ENCODE results near the gene FAM43B.

FAM43B gene

GRCh38 chr1:20552728-20553445 lies 514 bp downstream of the FAM43B start:
- no peak for DNase-seq (ENCODE audit: low read depth)

- DNase-seq (ENCODE audit: low read depth) = no peak
These were observed 2.8 kb downstream of the FAM43B start for GRCh38 chr1:20555025-20555757.

- DNase-seq (ENCODE audit: low read depth) = no peak
These were observed 3.4 kb downstream of the FAM43B start for GRCh38 chr1:20555758-20556120.

- DNase-seq (ENCODE audit: low read depth) = no peak
These were observed 5.8 kb downstream of the FAM43B start for GRCh38 chr1:20558191-20558590.

- no peak for DNase-seq (ENCODE audit: low read depth)
These were observed 8.6 kb downstream of the FAM43B start for GRCh38 chr1:20560966-20561365.

GRCh38 chr1:20565234-20565633 lies 12.9 kb downstream of the FAM43B start:
- no peak for DNase-seq (ENCODE audit: low read depth)

GRCh38 chr1:20569523-20570098 lies 17.2 kb downstream of the FAM43B start:
- DNase-seq (ENCODE audit: low read depth) = no peak

- DNase-seq (ENCODE audit: low read depth) = no peak
These were observed 19.1 kb downstream of the FAM43B start for GRCh38 chr1:20571427-20571826.

- no peak for DNase-seq (ENCODE audit: low read depth)
These were observed 21.6 kb downstream of the FAM43B start for GRCh38 chr1:20573987-20574386.

- DNase-seq (ENCODE audit: low read depth) = peak; percentile 44
These were observed 22.5 kb downstream of the FAM43B start for GRCh38 chr1:20574686-20575540.

- DNase-seq (ENCODE audit: low read depth) = no peak
These were observed 23.4 kb downstream of the FAM43B start for GRCh38 chr1:20575541-20576336.

- DNase-seq (ENCODE audit: low read depth) = no peak
These were observed 25.7 kb downstream of the FAM43B start for GRCh38 chr1:20578062-20578461.

GRCh38 chr1:20578721-20579395 lies 26.5 kb downstream of the FAM43B start:
- no peak for DNase-seq (ENCODE audit: low read depth)

GRCh38 chr1:20584890-20585289 lies 32.5 kb downstream of the FAM43B start:
- DNase-seq (ENCODE audit: low read depth) = no peak

- no peak for DNase-seq (ENCODE audit: low read depth)
These were observed 34.7 kb downstream of the FAM43B start for GRCh38 chr1:20586953-20587660.

- no peak for DNase-seq (ENCODE audit: low read depth)
These were observed 35.3 kb downstream of the FAM43B start for GRCh38 chr1:20587661-20588053.

- DNase-seq (ENCODE audit: low read depth) = no peak
These were observed 36.4 kb downstream of the FAM43B start, which contains the start of gene CDA for GRCh38 chr1:20588634-20589225. TSS of gene CDA (plus strand) at chr1:20589097. CDS start at chr1:20589130, 33 bp downstream.

- DNase-seq (ENCODE audit: low read depth) = no peak
These were observed 37.2 kb downstream of the FAM43B start for GRCh38 chr1:20589331-20590278.
